GM23338 (cell line): ENCODE measurements around the gene HEATR9. TPM values are rescaled to one million over a fixed set of nuclear protein-coding genes. Genes with fewer than 3 reads are reported as not detected.

Experiments used
- ATAC-seq: fragments of 200-7000 bp; cut with Tn5 transposase; 3 replicates; pipeline ENCODE4 v1.9.1; 2020
- DNase-seq: peaks from one replicate; pipeline ENCODE4 v3.0.0-alpha.2; 2015; ENCODE audit warnings: low spot score
- H2AFZ ChIP-seq: fragments of 200-600 bp; sonication (generic); 2 replicates; pipeline ENCODE4 v1.8.0; 2016; ENCODE audit warnings: antibody characterized with exemption, mild to moderate bottlenecking, moderate library complexity
- H3F3A ChIP-seq: fragments of 200-600 bp; sonication (generic); replicated peaks from 2 replicates; pipeline ENCODE4 v1.8.0; 2017; ENCODE audit warnings: antibody characterized with exemption, mixed run types, low read depth
- H3K27ac ChIP-seq: fragments of 200-600 bp; sonication (generic); 2 replicates; pipeline ENCODE4 v1.6.1; 2016; ENCODE audit warnings: low read depth
- H3K27me3 ChIP-seq: fragments of 200-600 bp; sonication (generic); 2 replicates; pipeline ENCODE4 v1.8.0; 2016; ENCODE audit warnings: mild to moderate bottlenecking, mixed run types, moderate library complexity; ENCODE audit not compliant: insufficient read depth
- H3K36me3 ChIP-seq: fragments of 200-600 bp; sonication (generic); 2 replicates; pipeline ENCODE4 v1.8.0; 2016; ENCODE audit warnings: mild to moderate bottlenecking; ENCODE audit not compliant: insufficient read depth
- H3K4me1 ChIP-seq: fragments of 200-600 bp; sonication (generic); 2 replicates; pipeline ENCODE4 v1.8.0; 2016; ENCODE audit warnings: mild to moderate bottlenecking, moderate library complexity; ENCODE audit not compliant: insufficient read depth
- H3K4me2 ChIP-seq: fragments of 200-600 bp; sonication (generic); 2 replicates; pipeline ENCODE4 v1.7.1; 2017; ENCODE audit warnings: mixed run types
- H3K4me3 ChIP-seq: fragments of 200-600 bp; sonication (generic); 2 replicates; pipeline ENCODE4 v1.6.1; 2016; ENCODE audit warnings: mixed run types
- H3K79me2 ChIP-seq: fragments of 200-600 bp; sonication (generic); replicated peaks from 2 replicates; pipeline ENCODE4 v1.8.0; 2017; ENCODE audit warnings: mild to moderate bottlenecking; ENCODE audit not compliant: insufficient read depth
- H3K9me2 ChIP-seq: fragments of 200-600 bp; sonication (generic); 2 replicates; pipeline ENCODE4 v1.8.0; 2017; ENCODE audit not compliant: insufficient read depth
- H4K20me1 ChIP-seq: fragments of 200-600 bp; sonication (generic); replicated peaks from 2 replicates; pipeline ENCODE4 v1.8.0; 2017; ENCODE audit warnings: mild to moderate bottlenecking; ENCODE audit not compliant: insufficient read depth
- H3K27ac Mint-ChIP-seq: 2 replicates; pipeline ENCODE4 v1.8.0; 2020; ENCODE audit warnings: inconsistent platforms, mild to moderate bottlenecking, moderate library complexity, mixed read lengths
- H3K27me3 Mint-ChIP-seq: 3 replicates; pipeline ENCODE4 v1.8.0; 2022; ENCODE audit warnings: low read depth, mild to moderate bottlenecking, moderate library complexity, mixed read lengths, inconsistent platforms; ENCODE audit not compliant: insufficient read depth, poor library complexity
- H3K36me3 Mint-ChIP-seq: 3 replicates; pipeline ENCODE4 v1.8.0; 2021; ENCODE audit warnings: low read depth, mild to moderate bottlenecking, inconsistent platforms, moderate library complexity, mixed read lengths
- H3K4me1 Mint-ChIP-seq: 3 replicates; pipeline ENCODE4 v1.8.0; 2020; ENCODE audit warnings: mild to moderate bottlenecking, inconsistent platforms, mixed read lengths
- H3K4me3 Mint-ChIP-seq: 3 replicates; pipeline ENCODE4 v1.8.0; 2021; ENCODE audit warnings: moderate library complexity, mild to moderate bottlenecking, inconsistent platforms, mixed read lengths
- H3K9me3 Mint-ChIP-seq: 3 replicates; pipeline ENCODE4 v1.8.0; 2020; ENCODE audit warnings: moderate library complexity, mild to moderate bottlenecking, inconsistent platforms, mixed read lengths
- CTCF ChIP-seq, 2 experiments: fragments of 200-600 bp in 1 of 2; sonication (generic) in 1 of 2; conservative IDR thresholded peaks; 2 replicates each; pipeline versions ENCODE4 v1.5.1 to v1.6.1; 2016 to 2017; ENCODE audit warnings: antibody characterized with exemption in 2 of 2, low read depth in 2 of 2, mild to moderate bottlenecking in 2 of 2, moderate library complexity in 1 of 2
- EZH2 ChIP-seq: fragments of 200-600 bp; sonication (generic); IDR thresholded peaks from one replicate; pipeline ENCODE4 v1.8.0; 2017; ENCODE audit warnings: antibody characterized with exemption, mild to moderate bottlenecking, low read depth; ENCODE audit not compliant: unreplicated experiment
- EZH2phosphoT487 ChIP-seq: fragments of 200-600 bp; sonication (generic); IDR thresholded peaks from one replicate; pipeline ENCODE4 v1.8.1; 2018; ENCODE audit warnings: antibody characterized with exemption; ENCODE audit not compliant: unreplicated experiment
- NANOG ChIP-seq: IDR thresholded peaks from 2 replicates; pipeline ENCODE4 v1.6.1; 2016; ENCODE audit warnings: antibody characterized with exemption, borderline replicate concordance
- REST ChIP-seq: IDR thresholded peaks from one replicate; pipeline ENCODE4 v1.6.1; 2018; ENCODE audit warnings: antibody characterized with exemption; ENCODE audit not compliant: unreplicated experiment
- STAT1 ChIP-seq: IDR thresholded peaks from one replicate; pipeline ENCODE4 v1.6.1; 2016; ENCODE audit warnings: antibody characterized with exemption; ENCODE audit not compliant: unreplicated experiment
- ZNF462 ChIP-seq: fragments of 250-450 bp; sonication (Bioruptor Pico); IDR thresholded peaks from 2 replicates; pipeline ENCODE4 v1.5.0; 2020; ENCODE audit warnings: mild to moderate bottlenecking, moderate library complexity
- polyA plus RNA-seq: library from polyadenylated mRNA; unstranded; fragments of >200 nt; fragmentation: Nextera tagmentation; extraction: Ambion mirVana; gene quantifications from 2 replicates; pipeline ENCODE4 v1.2.1, GENCODE V29; 2016
- total RNA-seq: library from RNA; depleted of rRNA; stranded (reverse); fragments of >200 nt; shearing (Covaris generic); gene quantifications from 2 replicates; pipeline ENCODE4 v1.2.3, GENCODE V29; 2014

Gene HEATR9
- total and polyA plus RNA-seq, 2 experiments from 2014 or later: not detected

GRCh38 chr17:35846055-35846809, 22.5 kb downstream of the HEATR9 start (continued):
- TF ChIP-seq REST: no peak

GRCh38 chr17:35844547-35844946, 24.1 kb downstream of the HEATR9 start:
- Histone ChIP-seq H3K36me3 (peaks cover 72% of the 10 kb centered on the region), H4K20me1 (peaks cover 43% of the 10 kb centered on the region), H3K4me1 (no peaks in the 10 kb centered on the region), H3K27ac (no peak overlapping the region), H2AFZ (no peak overlapping the region), H3K79me2 (peaks cover 8% of the 10 kb centered on the region), H3K27me3 (no peaks in the 10 kb centered on the region), H3K4me3 (no peak overlapping the region), H3K4me2 (no peak overlapping the region), H3K9me2 (no peaks in the 10 kb centered on the region), H3F3A (peaks cover 24% of the 10 kb centered on the region)
- no peak overlapping the region for H3K27ac Mint-ChIP-seq
- H3K4me1 Mint-ChIP-seq: peaks cover under 1% of the 10 kb centered on the region; the same call in 1 of the 3 replicates
- peaks cover 7% of the 10 kb centered on the region for H3K27me3 Mint-ChIP-seq
- no peaks in the 10 kb centered on the region; the same call in 2 of the 3 replicates for H3K9me3 Mint-ChIP-seq
- ATAC-seq: no peak
- no peak for TF ChIP-seq CTCF (conservative IDR thresholded peaks at IDR 0.05; ENCODE audit: low read depth in 2 of 2)
- TF ChIP-seq EZH2: no peak
- TF ChIP-seq NANOG: no peak
- TF ChIP-seq STAT1: no peak
- no peak for DNase-seq
- H3K36me3 Mint-ChIP-seq: peaks cover 85% of the 10 kb centered on the region
- H3K4me3 Mint-ChIP-seq: no peak overlapping the region

- H3K4me1 Mint-ChIP-seq: no peaks in the 10 kb centered on the region
- ATAC-seq (no peak), DNase-seq (no peak)
- Histone ChIP-seq H3K4me2 (no peak overlapping the region), H4K20me1 (peaks cover 45% of the 10 kb centered on the region), H3K4me3 (no peak overlapping the region), H2AFZ (no peak overlapping the region), H3K27ac (peak overlapping the region; percentile 26; the same call in 1 of the 2 replicates), H3K79me2 (peaks cover 8% of the 10 kb centered on the region), H3K36me3 (peaks cover 81% of the 10 kb centered on the region), H3F3A (peaks cover 24% of the 10 kb centered on the region), H3K9me2 (no peaks in the 10 kb centered on the region), H3K27me3 (no peaks in the 10 kb centered on the region), H3K4me1 (no peaks in the 10 kb centered on the region)
- H3K36me3 Mint-ChIP-seq: peaks cover 90% of the 10 kb centered on the region
- no peaks in the 10 kb centered on the region; the same call in 2 of the 3 replicates for H3K9me3 Mint-ChIP-seq
- peaks cover 4% of the 10 kb centered on the region for H3K27me3 Mint-ChIP-seq
- no peak overlapping the region for H3K4me3 Mint-ChIP-seq
- no peak overlapping the region for H3K27ac Mint-ChIP-seq
- TF ChIP-seq ZNF462 (CRISPR knock-in tag) (no peak), EZH2phosphoT487 (no peak)
These were observed 25.0 kb downstream of the HEATR9 start for GRCh38 chr17:35843698-35844097.
